HG03097 (cell line): ENCODE results near the gene ZNF462.
"Not testable (repeated sequence)": the region's sequence is repeated elsewhere in the genome, so short reads cannot be mapped to it uniquely, and the experiment has no call there.

Source experiments
- ATAC-seq: cut with Tn5 transposase; IDR thresholded peaks from one replicate; pipeline ENCODE4 v1.9.1; 2021; ENCODE audit not compliant: unreplicated experiment, low FRiP score

The ZNF462 gene

DNA sequence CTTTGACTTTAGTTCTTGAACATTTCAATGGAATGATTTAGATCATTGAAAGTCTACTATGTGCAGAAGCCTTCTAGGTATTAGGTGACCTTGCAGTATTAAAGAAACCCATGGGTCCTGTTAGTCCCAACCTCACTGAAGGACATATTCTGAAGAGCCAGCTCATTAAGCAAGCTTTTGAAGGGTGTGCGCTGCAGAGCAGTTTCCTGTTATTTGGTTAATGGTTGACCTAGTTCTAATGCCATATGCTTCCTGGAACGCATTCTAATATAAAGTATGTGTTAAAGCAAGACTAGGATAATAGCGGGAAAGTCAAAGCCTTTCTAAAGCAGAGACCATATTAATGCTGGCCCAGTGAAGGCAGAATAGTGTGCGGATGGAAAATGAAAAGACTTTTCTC lies 20.1 kb downstream of the ZNF462 start:
- no peak for ATAC-seq

DNA sequence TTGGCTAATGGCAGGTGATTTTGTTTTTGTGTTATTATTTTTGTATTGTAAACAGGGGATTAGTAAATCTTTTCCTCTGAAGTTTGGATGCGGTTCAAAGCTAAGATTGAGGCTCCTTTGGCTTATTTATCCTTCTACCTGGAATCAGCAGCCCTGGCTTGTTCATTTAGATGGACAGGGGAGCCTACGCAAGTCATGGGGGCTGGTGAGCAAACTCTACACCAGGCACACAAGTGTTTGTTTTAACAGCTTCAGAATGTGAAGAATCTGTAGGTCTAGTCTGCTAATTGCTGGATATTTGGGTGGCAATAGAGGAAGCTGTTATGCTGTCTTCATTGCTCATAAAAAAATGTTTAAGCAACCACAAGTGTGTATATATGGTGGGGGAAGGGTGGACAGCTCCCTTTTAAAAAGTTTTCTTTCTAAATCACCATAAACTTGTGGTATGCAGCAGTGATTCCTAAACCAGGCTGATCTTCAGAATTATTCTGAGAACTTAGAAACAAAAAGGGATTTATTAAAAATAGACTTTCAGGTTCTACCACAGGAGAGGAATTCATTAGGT lies 20.7 kb downstream of the ZNF462 start:
- ATAC-seq, result no peak

DNA sequence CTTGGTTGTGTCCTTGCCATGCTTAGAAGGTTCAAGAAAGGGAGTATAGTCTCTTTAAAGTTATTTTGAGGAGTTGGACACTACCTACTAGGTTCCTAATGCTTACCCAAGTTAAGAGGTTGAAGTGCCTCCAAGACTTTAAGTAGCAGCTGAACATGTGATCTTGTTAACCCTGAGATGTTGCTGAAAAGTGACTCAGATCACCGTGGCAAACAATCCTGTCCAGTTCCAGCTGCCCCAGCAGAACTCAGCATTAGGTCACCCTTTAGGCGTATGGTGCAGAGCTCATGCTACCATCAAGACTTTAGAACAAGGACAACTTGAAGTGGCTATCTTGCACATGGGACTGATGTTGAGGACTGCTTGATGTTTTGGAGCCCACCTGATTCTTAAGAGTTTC lies 22.5 kb downstream of the ZNF462 start:
- ATAC-seq, result no peak

DNA sequence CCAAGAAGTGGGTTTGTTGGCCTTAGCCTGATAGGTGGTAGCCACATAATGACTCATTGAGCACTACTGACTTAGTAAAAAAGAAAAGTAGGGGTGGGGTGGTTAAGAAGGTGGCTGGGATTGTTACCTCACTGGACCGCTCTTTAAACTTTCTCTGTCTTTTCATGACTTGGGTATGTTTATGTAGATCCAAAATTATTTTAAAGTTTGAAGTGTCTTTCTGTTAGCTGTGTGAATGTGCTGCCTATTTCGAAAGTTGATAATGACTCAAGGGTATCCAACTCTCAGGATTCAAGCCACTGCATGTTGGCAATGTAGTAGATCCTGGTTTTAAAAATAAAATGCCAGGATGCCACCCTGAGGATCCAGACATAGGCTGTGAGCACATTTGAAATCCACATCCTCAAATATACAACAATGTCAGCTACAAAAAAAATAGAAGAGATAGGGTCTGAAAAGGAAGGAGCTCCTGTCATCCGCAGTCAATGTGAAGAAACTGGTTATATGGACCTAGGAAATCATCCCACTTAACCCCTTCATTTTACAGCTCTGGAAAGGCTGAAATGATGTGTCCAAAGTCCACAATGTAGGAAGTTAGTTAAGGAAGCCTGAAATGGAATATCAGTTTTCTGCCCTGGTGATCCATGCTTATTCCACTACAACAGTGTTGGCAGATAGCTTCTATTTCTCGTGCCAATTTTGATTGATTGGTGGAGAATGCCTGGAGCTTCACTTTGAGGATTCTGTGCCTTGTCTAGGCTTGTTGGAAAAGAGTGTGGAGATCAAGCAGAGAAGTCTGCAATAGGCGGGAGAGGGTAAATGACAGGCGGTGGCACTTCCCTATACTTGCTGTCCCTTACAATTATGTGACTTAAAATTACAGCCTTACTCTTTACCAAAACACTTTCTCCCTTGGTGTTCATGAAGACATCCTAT lies 23.4 kb downstream of the ZNF462 start:
- no peak for ATAC-seq

DNA sequence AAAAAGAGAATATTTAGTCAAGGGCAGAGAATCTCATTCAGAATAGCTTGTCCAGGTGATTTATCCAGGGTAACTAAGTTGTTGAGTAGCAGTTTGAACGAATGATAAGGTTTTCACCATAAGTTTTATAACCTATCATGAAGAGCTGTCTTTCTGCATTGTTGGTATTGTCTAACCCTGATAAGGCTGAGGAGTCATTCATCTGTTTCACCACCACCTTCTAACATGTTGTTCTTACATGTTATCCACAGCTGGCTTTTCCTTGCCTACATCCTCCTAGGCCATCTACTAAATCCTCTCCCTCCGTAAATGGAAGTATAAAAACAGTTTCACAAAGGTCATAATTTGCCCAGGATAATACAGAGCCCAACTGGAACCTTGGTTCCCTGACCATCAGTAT lies 24.1 kb downstream of the ZNF462 start:
- no peak for ATAC-seq

DNA sequence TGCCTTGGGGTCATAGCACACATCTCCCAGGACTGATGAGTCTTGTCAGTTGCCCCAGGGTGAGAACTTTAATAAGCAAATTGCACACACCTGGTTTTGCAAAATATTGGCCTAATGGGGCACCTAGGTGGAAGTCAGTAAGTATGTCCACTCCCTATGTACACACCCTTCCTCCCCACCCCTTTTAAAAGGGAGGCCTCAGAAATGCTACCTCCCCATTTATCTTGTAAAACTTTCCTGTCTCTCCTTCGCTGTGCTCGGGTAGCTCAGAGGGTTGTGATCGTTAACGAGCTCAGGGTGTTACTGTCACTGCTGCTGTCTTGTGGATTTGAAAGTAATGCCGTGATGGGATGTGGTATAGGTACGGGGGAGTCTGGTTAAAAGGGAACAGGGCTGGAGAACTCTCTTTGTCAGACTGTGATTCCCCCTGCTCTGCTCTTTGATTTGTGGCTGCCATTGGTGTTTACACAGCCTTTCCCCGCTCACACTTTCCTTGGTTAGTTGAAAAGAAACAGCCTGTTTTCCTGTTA lies 26.2 kb downstream of the ZNF462 start:
- ATAC-seq, result no peak

DNA sequence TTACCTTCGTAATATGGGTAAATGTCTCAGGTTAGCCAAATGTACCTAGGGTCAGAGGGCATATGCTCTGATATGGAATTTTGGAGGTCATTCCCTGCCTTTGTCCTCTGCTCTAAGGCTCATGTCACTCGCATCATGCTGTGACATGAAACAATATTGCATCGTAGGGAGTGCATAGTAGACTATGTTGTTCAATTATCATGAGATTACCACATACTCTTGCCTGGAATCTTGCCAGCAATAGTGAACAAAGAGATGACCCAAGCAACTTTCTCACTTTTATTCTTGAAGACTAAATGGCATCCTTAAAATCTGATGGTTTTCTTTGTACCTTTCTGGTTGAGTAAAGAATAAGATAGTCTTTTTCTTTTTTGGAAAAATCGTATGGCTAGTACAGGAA lies 27.6 kb downstream of the ZNF462 start:
- ATAC-seq, result no peak

DNA sequence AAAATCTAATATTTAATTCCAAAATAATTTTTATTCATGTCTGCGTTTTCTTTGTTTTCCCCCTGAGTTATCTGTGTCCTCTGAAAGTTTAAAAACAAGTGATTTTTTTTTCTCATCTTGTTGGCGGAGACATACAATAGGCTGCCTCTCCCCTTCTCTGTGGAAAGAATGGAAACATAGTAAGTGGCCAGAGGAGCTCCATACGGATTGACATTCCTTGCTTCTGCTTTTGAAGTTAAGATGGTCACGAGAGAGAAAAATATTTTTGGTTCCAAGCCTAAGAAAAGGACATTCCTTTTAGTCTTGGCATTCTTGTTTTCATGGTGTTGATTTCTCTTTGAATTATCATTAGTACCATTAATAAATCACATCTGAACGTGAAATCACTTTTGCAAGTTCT lies 28.3 kb downstream of the ZNF462 start:
- no peak for ATAC-seq

DNA sequence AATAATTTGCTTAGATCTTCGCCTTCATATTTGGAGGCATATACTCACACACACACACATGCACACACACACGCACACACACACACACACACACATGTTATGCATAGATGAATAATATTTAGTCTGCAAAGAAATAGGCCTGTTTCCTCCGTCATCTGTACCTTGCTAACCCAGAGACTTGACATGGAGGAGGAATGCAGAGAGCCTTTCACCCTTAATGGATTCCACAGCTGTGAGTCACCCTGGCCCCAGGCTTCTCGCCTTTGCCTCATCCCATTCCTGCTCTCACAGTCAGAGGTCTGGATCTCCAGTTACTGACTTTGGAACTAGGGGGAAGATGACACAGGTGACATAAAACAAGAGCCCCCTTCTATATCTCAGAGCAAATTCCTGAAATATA lies 29.7 kb downstream of the ZNF462 start:
- ATAC-seq, result no peak

DNA sequence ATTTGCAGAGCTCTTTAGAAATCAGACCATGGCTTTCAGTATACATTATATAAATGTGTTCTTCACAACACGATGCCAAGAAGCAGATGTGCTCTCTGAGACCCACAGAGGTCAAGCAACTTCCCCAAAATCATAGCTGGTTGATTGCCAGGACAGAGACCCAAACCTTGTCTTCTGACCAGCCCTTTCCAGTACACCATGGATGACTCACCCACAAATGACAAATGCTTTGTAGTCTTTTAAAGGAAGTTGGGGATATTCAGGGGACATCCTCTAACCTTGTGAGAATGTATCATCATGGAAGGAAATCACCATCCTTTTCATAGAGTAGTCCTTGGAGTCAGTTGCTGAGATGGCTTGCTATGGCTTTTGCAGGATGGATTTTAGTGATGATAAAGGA lies 30.1 kb downstream of the ZNF462 start:
- ATAC-seq, result no peak

DNA sequence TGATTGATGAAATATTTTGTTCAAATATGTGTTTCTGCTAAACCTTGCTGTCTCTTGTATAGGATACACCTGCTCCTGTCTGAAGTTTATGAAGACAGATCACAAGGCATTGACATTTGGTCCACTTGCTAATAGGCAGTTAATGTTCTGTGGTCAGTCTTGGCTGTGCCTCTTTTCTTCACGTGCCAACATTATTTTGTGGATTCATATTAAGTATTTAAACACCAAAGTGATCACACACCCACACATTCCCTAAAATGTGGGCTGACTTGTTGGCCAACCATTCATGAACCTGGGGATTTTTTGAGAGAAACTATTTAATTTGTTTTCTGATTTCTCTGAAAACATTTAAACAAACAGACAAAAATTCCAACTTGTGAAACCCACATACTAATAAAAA lies 33.7 kb downstream of the ZNF462 start:
- no peak for ATAC-seq

DNA sequence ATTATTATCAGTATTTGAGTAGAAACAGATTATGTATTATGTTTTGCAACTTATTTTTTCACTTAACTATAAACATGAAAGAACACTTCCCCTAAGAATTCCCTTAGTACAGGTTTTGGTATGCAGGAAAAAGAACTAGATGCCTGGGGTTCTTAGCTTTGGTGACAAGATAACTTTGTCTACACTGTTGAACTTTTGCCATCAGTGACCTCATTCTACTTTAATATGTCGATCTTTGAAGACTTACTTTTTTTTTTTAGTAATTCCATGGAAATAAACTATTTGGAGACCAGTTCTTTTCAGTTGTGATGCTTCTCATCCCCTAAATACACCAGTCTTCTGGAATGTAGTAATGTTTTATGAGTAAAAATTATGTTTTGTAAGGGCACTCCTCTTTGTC lies 34.3 kb downstream of the ZNF462 start:
- ATAC-seq, result no peak

DNA sequence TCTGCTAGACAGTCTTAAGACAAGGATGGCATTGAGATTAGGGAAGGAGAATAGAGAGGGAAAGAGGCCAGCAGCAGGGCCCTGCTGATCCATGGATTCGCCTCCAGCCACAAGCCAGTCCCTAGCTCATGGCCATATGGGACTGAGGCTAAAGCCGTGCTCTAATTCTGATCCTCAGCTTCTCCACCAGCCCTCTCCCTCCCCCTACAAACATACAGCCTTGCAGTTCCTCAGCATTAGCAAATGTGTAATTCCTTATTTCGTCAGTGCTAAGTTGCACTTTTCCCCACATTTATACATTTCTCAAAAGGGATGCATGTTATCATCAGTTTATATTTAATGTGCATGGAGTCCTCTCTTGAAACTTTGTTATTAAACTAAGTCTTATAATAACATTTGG lies 34.8 kb downstream of the ZNF462 start:
- no peak for ATAC-seq

DNA sequence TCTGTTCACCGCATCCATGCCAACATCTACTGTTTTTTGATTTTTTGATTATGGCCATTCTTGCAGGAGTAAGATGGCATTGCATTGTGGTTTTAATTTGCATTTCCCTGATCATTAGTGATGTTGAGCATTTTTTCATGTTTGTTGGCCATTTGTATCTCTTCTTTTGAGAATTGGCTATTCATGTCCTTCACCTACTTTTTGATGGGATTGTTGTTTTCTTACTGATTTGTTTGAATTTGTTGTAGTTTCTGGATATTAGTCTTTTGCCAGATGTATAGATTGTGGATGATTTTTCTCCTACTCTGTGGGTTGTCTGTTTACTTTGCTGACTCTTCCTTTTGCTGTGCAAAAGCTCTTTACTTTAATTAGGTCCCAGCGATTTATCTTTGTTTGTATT lies 37.6 kb downstream of the ZNF462 start:
- not testable (repeated sequence) for ATAC-seq

DNA sequence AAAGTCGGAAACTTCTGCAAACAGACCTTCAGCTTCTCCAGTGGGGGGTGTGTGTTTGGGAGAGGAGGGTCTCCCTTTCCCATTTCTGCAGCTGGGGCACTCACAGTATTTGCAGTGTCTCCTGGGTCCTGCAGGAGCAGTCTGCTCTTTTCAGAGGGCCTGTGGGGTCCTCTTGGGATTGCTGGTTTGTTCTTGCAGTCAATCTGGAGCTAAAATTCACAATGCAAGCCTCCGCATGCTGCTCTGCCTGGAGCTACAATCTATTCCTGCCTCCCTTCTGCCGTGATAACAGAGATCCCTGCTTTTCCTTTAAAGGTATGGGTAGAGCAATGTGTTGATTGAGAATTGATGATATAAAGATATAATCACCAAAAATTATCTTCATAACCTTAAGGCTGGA lies 43.2 kb downstream of the ZNF462 start:
- no peak for ATAC-seq

DNA sequence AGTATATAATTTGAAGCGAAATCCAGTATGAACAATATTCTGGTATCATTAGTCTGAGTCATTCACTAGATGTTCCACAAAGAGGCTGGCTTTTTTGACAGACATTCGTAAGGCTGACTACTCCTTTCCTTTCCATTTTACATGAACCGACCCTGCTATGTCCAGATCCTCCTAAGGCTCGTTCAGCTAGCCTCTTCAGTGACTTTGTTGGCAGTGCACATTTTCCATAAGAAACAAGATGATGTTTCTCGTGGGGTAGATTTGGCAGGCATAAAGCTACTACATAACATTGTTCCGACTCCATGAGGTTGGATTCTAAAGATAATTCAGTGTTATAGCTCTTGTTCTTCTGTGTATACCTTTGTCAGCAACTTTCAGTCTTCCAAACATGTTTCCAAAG lies 49.0 kb downstream of the ZNF462 start:
- no peak for ATAC-seq

DNA sequence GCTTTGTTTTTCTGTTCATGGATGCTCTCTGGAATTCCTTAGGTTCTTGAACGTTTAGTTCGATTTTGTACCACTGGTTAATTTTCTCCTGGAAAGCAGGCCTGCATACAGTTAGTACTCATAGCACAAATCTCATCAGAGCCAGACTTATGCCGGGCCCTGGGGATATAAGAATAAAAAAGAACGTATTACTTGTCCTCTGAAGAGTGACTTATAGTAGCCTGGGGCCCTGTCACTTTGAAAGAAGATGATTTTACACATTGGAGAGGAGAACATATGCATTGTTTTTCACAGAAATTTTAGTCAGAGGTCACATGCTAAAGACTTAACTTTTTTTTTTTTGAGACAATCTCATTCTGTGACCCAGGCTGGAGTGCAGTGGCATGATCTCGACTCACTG lies 50.3 kb downstream of the ZNF462 start:
- ATAC-seq, result no peak

DNA sequence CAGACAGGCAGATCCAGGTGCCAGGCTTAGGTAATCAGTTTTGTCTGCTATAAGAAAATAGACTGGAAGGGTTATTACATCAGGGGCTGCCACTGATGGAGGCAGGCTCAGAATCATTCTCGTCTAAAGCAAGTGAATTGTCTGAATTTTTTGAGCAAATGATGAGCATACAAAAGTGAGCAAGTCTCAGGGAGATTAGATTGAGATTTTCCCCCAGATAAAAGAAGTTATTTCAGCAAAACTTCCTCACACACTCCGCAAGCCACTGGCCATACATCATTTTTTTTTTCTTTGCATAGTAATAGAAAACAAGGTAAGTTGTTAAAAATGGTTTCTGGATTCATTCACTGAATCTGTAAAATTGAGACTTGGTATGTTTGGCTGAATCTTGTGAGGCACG lies 52.9 kb downstream of the ZNF462 start:
- no peak for ATAC-seq

DNA sequence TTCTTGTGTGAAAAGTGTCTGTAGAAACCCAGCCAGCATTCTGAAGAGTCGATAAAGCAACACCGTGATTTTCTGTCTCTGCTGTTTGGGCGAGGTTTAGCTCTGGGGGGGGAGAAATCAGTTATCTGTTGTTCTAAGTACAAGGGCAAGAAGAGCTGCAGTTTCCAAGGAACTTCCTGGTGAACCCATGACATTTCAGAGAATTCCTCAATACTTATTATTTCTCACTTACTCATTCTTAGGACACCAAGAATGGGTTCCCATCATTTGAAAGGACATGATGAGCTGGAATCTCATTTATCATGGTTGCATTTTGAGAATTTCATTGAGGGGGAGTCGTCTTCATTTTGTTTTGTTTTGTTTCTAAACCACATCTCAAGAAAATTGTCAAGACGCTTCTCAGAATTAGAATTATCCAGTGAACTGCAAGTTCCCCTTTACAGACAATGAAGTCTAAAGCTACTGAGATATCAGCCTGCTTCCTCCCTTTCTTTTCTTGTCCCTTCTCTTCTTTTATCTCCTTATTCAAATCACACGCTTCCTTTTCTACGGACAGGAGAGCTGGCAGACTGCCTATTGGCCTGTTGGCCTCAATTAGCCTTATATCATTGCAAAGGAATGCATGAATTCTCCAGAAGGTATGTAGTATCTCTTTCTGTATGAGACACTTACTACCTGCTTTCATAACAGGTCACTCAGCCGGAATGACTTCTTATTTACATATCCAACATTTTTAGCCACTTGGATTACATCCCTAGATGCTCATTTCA lies 53.7 kb downstream of the ZNF462 start:
- no peak for ATAC-seq

DNA sequence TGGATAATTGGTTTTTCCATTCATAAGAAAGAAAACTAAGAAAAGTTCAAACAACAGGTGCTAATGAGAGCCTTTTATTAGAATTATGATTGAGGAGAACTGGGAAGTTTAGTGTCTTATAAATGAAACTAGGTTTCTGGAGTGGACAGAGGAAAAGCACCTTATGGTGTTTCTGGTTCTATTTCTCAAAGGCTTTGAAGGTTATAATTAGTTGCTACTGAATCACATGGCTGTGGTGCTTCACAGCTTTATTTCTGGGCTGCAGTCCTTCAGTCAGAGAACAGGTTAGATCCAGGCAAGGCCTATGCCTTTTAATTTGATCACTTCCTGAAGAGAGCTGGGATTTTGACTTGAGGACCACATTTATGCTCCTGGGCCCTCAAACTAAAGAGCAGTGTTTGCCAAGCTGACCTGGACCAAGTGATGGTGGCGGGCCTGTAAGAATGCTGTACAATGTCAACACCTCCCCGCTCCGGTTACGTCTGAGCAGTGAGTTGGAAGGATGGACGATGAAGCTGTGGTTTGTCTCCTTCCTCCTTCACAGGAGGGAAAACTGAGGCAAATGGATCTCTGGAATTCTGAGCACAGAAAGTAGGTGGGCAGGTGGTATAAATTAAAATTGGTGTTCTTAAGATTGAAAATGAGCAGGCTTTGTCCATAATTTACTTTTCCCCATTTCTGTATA lies 56.0 kb downstream of the ZNF462 start:
- no peak for ATAC-seq

DNA sequence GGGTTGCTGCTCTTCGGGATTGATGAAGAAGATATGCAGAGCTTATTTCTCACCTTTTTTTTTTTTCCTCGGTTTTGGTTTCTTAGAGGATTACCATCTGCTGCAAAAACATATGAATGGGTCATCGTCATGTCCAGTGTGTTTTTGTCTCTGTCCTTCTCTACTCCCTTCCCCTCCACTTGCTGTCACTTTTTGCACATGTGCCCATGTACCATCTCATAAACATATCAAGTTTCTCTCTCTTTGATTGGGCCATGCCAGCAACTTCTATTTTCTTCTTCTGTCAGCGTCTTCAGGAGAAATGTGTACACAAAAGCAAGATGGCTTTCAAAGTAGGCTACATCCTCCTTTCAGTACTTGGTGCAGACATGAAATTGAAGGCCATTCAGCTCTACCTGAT lies 57.1 kb downstream of the ZNF462 start:
- ATAC-seq, result no peak
